ENCODE measurements around the gene PCDHAC1.
"Not testable (repeated sequence)": the region's sequence is repeated elsewhere in the genome, so short reads cannot be mapped to it uniquely, and the experiment has no call there.

PCDHAC1 gene, protein sequence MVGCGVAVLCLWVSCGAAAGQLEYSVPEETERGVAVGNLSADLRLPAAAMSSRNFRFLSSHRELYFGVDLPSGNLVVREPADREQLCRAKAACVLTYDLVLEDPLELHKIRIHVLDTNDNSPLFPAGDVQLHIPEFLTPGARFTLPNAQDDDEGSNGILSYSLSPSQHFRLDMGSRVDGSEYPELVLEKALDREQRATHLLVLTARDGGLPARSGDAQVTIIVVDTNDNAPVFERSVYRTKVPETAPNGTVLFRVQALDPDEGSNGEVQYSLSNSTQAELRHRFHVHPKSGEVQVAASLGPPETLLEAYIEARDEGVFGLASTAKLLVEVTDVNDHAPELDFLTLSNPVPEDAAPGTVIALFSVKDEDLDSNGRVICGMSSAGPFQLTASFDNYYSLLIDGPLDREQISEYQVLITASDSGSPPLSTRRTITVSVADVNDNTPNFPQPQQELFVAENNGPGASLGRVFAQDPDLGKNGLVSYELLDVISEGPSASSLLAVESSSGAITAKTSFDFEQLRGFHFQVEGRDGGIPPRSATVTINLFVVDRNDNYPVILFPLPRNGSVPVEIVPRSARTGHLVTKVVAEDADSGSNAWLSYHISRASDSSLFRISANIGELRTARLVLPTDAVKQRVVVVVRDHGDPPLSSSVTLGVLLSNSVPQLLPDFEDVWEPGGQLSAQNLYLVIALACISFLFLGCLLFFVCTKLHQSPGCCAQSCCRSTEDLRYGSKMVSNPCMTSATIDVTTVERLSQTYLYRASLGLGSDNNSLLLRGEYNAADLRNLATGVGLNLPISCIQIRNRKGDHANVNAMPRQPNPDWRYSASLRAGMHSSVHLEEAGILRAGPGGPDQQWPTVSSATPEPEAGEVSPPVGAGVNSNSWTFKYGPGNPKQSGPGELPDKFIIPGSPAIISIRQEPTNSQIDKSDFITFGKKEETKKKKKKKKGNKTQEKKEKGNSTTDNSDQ

DNA sequence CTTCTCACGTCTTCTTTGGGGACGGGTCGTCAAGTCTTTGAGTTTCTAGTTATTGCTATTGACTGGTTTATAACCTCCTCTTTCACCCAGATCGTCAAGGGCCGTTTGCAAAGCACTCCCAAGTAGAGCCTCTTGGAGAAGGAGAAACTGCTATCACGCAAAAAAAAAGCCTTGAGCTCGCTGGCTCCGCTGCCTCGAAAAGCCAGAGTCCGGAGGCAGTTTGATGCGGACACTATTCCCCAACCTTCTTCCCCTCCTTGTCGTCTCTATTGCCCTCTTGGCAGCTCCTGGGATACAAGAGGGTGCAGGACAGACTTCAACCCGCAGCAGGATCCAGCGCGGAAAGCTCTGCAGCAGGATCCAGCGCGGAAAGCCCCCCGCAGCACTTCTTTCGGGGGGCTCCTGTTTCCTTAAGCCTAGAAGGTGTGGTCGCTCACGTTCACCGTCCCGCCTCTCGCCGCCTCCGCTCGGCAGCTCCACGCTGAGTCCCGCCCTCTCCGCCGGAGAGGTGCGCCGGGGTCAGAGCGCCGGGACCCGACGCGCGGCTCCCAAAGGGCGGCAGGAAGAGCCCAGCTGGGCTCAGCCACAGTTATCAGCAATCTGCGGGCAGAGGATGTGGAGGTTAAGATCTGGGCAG is at the start of gene PCDHAC1:
Gene PCDHAC1, plus strand, starts transcription at position 494 of the 637 bp plus-strand sequence. CDS start 594 bp downstream, outside the sequence.
- peak; percentile 2 for DNase-seq (ENCODE audit: low read depth, low spot score)

DNA sequence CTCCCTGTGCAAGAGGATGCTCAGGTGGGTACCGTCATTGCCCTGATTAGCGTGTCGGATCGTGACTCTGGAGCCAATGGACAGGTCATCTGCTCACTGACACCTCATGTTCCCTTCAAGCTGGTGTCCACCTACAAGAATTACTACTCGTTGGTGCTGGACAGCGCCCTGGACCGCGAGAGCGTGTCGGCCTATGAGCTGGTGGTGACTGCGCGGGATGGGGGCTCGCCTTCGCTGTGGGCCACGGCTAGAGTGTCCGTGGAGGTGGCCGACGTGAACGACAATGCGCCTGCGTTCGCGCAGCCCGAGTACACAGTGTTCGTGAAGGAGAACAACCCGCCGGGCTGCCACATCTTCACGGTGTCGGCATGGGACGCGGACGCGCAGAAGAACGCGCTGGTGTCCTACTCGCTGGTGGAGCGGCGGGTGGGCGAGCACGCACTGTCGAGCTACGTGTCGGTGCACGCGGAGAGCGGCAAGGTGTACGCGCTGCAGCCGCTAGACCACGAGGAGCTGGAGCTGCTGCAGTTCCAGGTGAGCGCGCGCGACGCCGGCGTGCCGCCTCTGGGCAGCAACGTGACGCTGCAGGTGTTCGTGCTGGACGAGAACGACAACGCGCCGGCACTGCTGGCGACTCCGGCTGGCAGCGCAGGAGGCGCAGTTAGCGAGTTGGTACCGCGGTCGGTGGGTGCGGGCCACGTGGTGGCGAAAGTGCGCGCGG is 49.4 kb upstream of the PCDHAC1 start:
- not testable (repeated sequence) for DNase-seq (ENCODE audit: low read depth, low spot score)

DNA sequence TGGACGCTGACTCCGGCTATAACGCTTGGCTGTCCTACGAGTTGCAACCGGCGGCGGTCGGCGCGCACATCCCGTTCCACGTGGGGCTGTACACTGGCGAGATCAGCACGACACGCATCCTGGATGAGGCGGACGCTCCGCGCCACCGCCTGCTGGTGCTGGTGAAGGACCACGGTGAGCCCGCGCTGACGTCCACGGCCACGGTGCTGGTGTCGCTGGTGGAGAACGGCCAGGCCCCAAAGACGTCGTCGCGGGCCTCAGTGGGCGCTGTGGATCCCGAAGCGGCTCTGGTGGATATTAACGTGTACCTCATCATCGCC is 48.9 kb upstream of the PCDHAC1 start:
- no peak for DNase-seq (ENCODE audit: low read depth, low spot score)

DNA sequence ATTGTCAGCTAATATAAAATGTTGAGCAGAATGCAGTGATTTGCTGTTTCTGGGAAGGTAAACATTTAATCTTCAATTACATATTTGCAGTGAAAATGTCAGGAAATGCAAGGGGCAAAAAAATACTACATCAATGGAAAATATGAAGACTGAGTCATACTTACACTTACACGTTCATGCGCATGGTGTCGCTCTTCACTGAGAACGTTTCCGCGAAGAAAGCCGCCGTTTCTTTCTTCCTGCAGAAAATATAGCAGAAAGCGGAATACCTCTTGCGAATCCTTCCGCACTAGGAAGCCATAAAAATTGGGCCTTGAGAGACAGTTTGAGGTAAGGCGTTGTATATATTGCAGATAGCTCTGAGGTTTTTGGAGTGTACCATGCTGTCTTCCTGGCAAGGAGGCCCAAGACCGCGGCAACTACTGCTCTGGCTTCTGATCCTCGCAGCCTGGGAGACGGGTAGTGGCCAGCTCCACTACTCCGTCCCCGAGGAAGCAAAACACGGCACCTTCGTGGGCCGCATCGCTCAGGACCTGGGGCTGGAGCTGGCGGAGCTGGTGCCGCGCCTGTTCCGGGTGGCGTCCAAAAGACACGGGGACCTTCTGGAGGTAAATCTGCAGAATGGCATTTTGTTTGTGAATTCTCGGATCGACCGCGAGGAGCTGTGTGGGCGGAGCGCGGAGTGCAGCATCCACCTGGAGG is 44.1 kb upstream of the PCDHAC1 start, which contains the start of gene PCDHA13:
Gene PCDHA13, plus strand, starts transcription at position 236 of the 702 bp plus-strand sequence. Its CDS starts 145 bp downstream, at position 381.
- peak; percentile 10 for DNase-seq (ENCODE audit: low read depth, low spot score)

DNA sequence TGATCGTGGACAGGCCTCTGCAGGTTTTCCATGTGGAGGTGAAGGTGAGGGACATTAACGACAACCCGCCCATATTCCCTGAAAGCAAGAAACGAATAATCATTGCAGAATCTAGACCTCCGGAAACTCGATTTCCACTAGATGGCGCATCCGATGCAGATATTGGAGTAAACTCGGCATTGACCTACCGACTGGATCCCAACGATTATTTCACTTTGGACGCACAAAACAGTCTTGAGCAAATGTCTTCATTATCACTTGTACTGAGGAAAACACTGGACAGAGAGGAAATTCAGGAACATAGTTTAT is 43.6 kb upstream of the PCDHAC1 start:
- DNase-seq (ENCODE audit: low read depth, low spot score), result no peak

DNA sequence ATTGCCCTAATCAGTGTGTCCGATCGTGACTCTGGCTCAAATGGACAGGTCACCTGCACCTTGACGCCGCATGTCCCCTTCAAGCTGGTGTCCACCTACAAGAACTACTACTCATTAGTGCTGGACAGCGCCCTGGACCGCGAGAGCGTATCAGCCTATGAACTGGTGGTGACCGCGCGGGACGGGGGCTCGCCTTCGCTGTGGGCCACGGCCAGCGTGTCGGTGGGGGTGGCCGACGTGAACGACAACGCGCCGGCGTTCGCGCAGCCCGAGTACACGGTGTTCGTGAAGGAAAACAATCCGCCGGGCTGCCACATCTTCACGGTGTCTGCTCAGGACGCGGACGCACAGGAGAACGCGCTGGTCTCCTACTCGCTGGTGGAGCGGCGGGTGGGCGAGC is 42.7 kb upstream of the PCDHAC1 start:
- no peak for DNase-seq (ENCODE audit: low read depth, low spot score)

DNA sequence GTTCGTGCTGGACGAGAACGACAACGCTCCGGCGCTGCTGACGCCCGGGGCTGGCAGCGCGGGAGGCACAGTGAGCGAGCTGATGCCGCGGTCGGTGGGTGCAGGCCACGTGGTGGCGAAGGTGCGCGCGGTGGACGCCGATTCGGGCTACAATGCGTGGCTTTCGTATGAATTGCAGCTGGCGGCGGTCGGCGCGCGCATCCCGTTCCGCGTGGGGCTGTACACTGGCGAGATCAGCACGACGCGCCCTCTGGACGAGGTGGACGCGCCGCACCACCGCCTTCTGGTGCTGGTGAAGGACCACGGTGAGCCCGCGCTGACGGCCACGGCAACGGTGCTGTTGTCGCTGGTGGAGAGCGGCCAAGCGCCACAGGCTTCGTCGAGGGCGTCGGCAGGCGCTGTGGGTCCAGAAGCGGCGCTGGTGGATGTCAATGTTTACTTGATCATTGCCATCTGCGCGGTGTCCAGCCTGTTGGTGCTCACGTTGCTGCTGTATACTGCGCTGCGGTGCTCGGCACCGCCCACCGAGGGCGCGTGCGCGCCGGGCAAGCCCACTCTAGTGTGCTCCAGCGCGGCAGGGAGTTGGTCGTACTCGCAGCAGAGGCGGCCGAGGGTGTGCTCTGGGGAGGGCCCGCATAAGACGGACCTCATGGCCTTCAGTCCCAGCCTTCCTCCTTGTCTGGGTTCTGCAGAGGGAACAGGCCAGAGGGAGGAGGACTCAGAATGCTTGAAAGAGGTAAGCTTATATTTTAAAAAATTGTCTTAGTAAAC is 42.0 kb upstream of the PCDHAC1 start:
- no peak for DNase-seq (ENCODE audit: low read depth, low spot score)

DNA sequence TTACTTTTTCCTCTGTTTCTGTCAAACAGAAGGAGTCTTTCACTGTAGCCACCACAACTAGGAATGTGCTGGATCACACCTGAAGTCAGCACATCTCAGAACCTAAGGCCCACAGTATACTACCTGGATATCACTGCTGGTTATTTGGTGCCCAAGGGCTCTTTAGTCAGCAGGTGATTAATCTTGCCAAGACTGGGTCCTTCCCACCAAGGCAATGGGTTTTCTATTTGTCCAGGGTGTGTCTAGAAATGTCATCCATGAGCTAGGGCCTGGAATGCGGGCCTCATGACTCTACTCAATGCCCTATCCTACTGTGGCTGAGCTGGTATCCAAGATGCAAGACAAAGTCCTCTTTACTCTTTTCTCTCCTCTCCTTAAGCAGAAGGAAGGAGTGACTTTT is 9.8 kb upstream of the PCDHAC1 start:
- DNase-seq (ENCODE audit: low read depth, low spot score), result no peak

DNA sequence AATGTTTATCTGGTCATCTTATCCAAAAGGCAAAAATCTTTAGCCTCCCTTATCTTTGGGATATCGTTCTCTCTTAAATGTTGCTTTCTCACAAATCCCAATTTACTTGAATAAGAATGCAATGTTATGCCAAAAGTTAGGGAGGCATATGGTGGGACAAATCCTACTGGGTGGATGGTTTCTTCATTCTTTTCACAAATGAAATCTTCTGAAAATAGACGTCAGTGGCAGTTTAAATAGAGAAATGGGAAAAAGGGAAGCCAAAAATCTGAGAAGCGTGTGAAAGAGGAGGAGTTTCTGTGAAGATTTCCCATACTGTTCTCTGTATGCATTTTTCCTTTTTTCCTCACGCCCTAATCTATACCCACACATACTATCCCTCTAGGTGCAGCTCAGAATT is 2.5 kb upstream of the PCDHAC1 start:
- DNase-seq (ENCODE audit: low read depth, low spot score), result no peak

DNA sequence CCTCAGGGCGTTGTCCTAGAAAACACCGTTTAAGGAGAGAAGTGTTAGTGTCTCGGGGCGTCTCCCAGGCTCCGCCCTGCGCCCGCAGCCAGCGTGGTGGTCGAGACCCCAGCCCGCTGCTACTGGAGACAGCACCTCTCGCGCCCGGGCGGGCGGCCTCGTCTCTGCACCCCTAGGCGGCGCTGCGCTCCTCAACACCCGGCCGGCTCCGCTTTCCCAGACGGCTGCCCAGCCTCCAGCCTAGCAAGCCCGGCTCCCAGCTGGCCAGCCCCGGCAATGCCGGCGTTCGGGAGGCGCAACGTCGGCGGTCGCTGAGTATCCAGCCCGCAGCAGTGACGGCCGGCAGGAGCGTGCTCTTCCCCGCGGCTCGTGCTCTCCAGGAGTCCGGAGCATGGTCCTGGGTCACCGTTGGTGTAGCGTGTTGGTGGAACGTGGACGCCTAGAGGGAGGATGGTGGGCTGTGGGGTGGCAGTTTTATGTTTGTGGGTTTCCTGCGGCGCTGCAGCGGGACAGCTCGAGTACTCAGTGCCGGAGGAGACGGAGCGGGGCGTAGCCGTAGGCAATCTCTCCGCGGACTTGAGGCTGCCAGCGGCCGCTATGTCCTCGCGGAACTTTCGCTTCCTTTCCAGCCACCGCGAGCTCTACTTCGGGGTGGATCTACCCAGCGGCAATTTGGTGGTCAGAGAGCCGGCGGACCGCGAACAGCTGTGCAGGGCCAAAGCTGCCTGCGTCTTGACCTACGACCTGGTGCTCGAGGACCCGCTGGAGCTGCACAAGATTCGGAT is 536 bp downstream of the PCDHAC1 start:
- peak; percentile 83 for DNase-seq (ENCODE audit: low read depth, low spot score)

DNA sequence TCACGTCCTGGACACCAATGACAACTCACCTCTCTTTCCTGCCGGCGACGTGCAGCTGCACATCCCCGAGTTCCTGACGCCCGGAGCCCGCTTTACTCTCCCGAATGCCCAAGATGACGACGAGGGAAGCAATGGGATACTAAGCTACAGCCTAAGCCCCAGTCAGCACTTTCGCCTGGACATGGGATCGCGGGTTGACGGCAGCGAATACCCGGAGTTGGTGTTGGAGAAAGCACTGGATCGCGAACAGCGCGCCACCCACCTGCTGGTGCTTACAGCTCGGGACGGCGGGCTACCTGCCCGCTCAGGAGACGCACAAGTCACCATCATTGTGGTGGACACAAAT is 1.1 kb downstream of the PCDHAC1 start:
- DNase-seq (ENCODE audit: low read depth, low spot score), result no peak

DNA sequence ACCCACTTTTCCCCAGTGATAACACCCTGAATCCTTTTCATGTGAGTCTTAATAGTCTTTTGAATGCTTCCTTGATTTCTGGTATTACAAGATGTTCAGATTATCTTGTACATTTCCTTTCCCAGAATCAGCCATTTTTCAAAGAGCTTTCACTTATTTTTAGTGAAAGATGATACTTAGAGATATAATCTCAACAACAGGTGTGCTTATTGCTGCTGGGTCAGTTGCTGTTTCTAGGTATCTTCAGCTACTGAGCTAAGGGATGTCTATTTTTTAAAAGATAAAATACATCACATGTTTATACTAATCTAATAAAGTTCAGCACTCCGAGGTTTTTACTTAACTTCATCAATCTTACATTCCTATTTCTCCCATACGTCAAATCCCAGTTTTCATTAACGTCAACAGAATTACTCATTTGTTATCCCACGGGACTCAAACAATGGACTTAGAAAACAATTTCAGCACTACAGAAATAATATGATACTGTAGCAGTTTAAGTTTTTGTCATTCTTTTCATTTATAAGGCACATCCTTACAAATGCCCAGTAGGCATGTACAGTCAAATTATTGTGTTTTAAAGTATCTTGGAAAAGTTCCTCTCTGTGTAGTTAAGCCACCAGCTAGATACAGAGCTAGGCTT is 9.0 kb downstream of the PCDHAC1 start:
- no peak for DNase-seq (ENCODE audit: low read depth, low spot score)

DNA sequence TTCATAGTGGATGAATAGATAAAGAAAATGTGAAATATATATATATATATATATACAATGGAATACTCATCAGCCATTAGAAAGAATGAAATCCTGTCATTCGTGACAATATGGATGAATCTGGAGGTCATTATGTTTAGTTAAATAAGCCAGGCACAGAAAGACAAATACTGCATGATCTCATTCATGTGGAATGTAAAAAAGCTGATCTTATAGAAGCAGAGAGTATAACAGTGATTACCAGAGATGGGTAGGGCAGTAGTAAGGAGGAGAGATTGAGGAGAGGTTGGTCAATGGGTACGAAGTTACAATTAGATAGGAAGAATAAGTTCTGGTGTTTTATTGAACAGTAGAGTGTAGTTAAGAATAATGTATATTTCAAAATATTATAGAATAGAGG is 20.5 kb downstream of the PCDHAC1 start:
- no peak for DNase-seq (ENCODE audit: low read depth, low spot score)

DNA sequence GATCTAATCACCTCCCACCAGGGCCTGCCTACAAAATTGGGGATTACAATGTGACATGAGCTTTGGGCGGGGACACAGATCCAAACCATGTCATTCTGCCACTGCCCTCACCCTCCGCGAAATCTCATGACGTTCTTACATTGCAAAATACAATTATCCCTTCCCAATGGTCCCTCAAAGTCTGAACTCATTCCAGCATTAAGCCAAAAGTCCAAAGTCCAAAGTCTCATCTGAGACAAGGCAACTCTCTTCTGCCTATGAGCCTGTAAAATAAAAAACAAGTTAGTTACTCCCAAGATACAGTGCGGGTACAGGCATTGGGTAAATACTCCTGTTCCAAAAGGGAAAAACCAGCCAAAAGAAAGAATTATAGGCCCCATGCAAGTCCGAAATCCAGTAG is 25.5 kb downstream of the PCDHAC1 start:
- DNase-seq (ENCODE audit: low read depth, low spot score), result no peak

DNA sequence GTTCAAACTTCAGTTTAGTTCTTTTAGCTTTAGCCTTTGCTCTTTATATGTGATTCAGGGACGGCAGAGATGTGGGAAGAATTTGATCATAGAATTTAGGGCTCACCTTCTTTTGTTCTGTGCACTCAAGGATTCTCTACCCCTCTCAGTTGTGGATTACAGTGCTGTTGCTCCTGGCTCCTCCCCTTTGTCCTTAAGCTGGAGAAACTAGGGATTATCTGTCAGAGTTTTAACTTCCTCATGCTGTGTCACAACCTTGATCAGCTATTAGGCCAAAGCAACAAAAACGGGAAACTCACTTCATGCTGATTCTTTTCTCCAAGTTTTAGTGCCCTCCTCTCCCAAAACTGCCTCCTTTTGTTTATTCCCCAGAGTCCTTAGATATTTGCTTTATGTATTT is 27.1 kb downstream of the PCDHAC1 start:
- DNase-seq (ENCODE audit: low read depth, low spot score), result no peak

DNA sequence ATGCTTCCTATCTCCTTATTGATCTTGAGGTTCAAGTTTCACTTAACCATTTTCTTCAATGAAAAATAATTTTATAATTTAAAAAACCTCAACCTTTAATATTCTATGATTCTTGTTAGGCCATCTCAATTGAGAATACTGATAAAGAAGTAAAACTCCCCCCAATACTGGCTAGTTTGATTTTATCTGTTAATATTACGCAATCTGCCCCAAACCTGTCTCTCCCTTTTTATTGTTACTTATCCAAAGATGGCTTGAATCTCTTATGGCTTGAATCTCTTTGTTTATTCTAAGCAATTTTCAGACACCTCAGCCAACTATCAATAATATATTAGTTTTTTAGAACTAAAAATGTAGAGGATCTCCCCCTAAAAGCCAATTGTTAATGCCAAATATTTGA is 36.1 kb downstream of the PCDHAC1 start:
- DNase-seq (ENCODE audit: low read depth, low spot score), result no peak

DNA sequence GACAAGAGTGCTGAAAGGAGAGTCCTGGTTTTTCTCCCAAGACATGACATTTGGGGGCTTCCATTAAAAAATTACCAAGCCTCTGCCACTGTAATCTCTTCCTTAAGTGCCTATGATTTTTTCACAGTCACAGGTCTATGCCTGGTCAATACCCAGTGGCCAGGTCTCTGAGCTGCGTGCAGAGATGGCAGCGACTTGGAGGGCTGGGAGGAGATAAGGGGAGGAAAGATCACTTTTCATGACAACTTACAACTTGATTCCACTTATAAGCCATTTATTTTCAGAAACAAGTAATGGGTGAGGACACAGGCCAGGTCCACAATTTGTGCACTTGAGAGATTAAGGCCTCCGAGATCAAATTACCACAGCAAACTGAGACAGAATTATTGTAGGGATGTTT is 38.3 kb downstream of the PCDHAC1 start:
- no peak for DNase-seq (ENCODE audit: low read depth, low spot score)

DNA sequence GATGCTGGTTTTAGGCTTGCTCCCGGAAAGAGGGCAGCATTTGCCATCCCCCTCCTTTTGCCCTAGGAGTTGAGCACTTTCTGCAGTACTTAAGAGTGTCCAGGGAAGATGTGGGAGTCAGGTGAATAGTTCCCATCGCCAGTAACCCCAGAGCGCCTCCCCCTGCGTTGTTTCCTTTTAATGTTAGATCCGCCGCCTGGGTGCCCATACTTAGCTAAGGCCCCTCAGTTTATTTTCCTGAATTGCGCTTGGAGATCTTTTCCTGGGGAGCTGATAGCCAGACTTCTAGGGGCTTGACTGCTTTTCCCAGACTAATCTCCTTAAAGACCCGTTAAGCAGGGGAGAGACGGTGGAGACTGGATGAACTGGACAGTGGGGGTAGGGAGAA is 39.8 kb downstream of the PCDHAC1 start:
- no peak for DNase-seq (ENCODE audit: low read depth, low spot score)
